ENCODE data around the gene BRD3OS.

The BRD3OS gene, protein sequence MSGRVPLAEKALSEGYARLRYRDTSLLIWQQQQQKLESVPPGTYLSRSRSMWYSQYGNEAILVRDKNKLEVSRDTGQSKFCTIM

DNA sequence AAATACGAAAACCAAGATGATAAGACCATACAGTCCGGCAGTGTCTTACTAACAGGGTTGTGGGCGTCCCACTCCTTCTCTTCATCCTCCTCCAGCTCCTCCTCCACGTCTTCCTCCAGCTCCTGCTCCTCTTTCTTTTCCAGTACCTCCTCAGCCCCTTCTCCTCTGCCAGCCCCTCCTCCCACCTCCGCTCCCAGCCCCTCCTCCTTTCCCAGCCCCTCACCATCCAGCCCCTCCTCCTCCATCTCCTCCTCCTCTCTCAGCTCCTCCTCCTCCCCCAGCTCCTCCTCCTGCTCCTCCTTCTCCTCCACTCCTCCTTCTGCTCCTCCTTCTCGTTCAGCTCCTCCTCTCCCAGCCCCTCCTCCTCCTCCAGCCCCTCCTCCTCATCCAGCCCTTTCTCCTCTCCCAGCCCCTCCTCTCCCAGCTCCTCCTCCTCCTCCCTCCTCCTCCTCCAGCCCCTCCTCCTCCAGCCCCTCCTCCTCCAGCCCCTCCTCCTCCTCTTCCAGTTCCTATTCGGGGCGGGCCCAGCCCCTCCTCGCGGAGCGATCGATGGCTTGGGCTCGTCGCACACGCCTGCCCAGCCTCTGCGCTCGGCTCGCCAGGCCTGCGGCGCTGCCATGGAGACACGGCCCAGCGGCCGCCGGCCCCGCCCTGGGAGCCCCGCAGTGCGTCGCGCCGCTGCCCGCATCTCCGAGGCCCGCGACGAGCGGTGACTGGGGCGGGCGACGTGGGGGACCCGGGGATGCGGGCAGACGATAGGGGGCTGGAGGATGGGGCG is at the start of gene BRD3OS:
Gene BRD3OS (plus strand): TSS at position 654 of the 778 bp plus-strand sequence. CDS start 1,267 bp downstream, outside the sequence.
- DNase-seq (ENCODE audit: insufficient read length, low spot score) (peak; percentile 90), FAIRE-seq (no peak)
- TF ChIP-seq, protein P1, sequence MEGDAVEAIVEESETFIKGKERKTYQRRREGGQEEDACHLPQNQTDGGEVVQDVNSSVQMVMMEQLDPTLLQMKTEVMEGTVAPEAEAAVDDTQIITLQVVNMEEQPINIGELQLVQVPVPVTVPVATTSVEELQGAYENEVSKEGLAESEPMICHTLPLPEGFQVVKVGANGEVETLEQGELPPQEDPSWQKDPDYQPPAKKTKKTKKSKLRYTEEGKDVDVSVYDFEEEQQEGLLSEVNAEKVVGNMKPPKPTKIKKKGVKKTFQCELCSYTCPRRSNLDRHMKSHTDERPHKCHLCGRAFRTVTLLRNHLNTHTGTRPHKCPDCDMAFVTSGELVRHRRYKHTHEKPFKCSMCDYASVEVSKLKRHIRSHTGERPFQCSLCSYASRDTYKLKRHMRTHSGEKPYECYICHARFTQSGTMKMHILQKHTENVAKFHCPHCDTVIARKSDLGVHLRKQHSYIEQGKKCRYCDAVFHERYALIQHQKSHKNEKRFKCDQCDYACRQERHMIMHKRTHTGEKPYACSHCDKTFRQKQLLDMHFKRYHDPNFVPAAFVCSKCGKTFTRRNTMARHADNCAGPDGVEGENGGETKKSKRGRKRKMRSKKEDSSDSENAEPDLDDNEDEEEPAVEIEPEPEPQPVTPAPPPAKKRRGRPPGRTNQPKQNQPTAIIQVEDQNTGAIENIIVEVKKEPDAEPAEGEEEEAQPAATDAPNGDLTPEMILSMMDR (IDR thresholded peaks at IDR 0.05; ENCODE audit: insufficient read depth, missing control alignments): no peak

DNA sequence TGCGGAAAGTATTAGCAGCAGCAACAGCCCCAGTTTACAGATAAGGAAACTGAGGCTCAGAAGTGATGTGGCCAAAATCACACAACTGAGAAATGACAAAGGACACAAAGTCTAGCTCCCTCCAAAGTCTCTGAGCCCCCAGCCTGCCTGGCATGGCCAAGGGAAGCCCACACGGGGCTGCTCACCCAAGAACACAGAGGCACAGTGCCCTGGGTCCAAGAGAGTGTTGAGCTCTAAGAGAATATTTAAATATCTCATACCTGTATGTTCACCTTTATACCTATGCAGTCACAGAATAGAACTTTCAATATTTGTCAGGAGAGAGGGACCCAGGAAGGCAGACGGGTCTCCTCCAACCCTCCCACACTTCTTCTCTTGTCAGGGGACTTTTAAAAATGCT is 49.8 kb upstream of the BRD3OS start:
- DNase-seq (ENCODE audit: insufficient read length, low spot score) (no peak), FAIRE-seq (no peak)
- TF ChIP-seq, protein P1 (IDR thresholded peaks at IDR 0.05; ENCODE audit: insufficient read depth, missing control alignments): no peak

DNA sequence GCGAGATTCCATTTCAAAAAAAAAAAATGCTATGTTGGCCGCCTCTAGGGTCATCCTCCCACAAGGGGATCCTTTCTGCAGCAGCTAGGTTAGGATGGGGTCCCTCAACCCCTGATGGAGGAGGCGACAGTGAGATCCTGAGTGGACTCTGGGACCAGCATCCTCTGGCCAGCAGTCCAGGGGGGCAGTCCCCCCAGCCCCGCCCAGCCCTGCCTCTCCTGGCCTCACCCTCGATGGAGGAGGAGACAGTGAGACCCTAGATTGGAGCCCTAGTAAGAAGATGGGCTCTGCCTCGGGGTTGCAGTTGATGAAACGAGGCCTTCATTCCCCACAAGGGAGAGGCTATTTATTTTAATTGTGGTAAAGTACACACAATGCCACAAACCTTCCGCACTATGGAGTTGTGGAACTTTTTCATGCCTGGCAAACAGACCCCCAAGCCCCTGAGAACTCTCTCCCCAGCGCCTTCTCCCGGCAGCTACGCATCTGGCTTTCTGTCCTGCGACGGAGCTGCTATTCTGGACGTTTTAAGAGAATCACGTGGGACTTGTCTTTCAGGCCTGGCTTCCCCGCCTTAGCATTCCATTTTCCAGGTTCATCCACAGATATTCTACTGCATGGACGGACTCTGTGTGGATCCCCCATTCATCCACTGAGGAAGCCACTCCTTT is 49.0 kb upstream of the BRD3OS start:
- no peak for DNase-seq (ENCODE audit: insufficient read length, low spot score)
- TF ChIP-seq, protein P1 (IDR thresholded peaks at IDR 0.05; ENCODE audit: insufficient read depth, missing control alignments): no peak
- no peak for FAIRE-seq

DNA sequence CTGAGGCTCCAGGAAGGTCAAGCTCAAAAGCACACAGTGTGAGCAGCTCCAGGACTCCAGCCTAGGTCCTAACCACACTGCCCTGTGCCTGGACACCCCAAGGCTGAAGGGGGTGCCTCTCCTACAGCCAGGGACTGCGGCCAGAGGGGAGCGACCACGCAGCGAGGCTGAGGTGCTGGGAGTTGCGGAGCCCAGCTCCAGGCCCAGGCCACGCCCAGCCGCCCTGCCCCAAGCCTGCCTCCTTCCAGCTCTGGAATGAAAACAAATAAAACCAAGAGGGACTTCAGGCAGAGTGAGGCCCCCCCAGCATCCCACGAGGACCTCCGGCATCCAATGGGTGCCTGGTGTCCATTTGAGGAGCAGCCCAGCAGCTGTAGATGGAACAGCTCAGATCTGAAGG is 48.4 kb upstream of the BRD3OS start:
- DNase-seq (ENCODE audit: insufficient read length, low spot score) (no peak), FAIRE-seq (no peak)
- TF ChIP-seq, protein P1 (IDR thresholded peaks at IDR 0.05; ENCODE audit: insufficient read depth, missing control alignments): no peak

DNA sequence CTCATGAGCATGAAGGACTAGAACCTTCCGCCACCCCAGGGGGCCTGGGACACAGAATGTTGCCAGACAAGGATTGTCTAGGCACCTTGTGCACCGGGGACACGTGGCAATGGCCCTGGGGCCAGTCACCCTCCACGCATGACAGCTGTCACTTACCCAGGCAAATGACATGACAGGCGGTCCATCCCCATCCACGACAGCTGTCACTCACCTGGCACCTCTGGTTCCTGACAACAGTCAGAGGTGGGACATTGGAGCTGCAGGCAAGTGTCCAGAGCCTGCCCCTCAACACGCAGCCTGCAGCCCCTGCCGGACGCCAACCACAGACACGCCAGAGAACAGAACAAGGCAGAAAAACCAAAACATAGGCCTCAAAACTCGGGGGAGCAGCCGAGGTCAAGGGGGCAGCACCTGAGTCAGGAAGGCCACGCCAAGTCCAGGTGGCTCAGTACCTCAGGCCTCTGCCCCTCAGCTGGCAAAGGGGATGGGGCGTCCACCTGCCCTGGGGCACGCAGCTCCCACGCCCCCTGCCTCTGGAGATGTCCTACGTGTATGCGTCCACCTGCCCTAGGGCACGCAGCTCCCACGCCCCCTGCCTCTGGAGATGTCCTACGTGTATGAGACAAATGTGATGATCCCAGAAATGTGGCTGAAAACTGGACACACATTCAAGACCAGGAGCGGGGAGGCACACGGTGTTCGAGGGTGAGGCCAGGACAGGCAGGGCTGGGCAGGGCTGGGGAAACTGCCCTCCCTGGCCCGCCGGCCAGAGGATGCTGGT is 47.7 kb upstream of the BRD3OS start:
- TF ChIP-seq, protein P1 (IDR thresholded peaks at IDR 0.05; ENCODE audit: insufficient read depth, missing control alignments): no peak
- no peak for DNase-seq (ENCODE audit: insufficient read length, low spot score)
- FAIRE-seq: no peak

DNA sequence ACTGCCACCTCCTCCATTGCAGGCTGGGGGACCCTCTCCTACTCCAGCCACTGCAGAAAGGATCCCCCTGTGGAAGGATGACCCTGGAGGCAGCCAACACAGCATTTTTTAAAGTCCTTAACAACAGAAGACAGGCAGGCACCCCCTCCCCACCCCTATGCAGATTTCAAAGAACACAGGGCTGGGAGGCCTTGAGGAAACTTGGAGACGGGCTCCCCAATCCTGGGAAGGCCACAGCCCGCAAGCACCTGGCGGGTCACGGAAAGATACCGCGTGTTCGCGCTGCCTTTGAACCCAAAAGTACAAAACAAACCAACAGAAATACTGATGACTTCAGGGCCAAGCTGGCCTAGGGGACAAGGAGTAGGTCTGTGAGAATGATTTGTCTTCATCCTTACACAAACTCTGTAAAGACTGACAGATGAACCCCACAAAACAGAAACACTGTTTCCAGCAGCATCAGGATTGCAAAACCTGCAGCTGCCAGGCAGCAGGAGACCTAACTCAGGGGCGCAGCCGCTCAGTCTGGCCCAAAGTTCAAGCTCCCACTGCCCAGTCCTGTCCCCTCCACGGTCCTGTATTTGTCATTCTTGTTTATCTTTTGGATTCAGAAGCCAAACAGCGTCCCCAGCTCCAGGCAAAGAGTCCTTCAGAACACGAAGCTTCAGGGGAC is 46.9 kb upstream of the BRD3OS start:
- no peak for DNase-seq (ENCODE audit: insufficient read length, low spot score)
- FAIRE-seq: no peak
- TF ChIP-seq, protein P1 (IDR thresholded peaks at IDR 0.05; ENCODE audit: insufficient read depth, missing control alignments): no peak
